ENCODE measurements around the gene DNM3. TPM values are rescaled to one million over a fixed set of nuclear protein-coding genes. Genes with fewer than 3 reads are reported as not detected.

DNM3 gene
- total RNA-seq, 1 donor, result 2.0 TPM

DNA sequence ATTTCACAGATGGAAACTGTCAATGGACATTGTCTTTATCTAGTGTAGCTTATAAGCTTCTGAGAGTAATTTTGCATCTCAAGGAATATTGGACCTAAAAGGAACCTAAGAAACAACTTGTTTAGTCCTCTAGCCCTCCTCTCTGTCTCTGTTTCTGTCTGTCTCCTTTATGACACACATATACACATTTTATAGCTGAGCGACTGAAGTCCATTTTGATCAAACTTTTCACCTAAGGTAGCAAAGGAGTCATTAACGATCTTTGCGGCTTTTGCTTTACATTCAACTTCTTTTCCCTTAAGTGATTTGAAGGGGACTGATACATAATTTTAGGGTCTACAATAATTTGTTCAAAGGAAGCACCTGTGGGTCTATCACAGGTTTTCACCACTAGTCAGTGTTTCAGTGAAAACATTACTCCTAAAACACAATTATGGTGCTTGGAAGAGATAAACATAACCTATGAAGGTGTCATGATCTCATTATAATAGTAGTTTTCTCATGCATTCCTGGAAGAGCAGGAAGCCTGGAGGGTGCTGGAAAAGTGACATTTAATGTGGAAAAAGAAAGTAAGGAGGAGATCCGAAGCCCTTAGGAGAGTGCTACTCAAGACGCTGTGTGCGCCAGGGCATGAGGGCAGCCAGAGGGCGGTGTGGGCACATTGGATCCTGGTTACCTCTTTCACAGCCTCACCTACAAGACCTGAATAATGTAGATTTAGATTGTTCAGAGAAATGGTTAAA is 248.6 kb downstream of the DNM3 start:
- peak; percentile 63 for DNase-seq (ENCODE audit: low read depth)
- TF ChIP-seq, protein P1, sequence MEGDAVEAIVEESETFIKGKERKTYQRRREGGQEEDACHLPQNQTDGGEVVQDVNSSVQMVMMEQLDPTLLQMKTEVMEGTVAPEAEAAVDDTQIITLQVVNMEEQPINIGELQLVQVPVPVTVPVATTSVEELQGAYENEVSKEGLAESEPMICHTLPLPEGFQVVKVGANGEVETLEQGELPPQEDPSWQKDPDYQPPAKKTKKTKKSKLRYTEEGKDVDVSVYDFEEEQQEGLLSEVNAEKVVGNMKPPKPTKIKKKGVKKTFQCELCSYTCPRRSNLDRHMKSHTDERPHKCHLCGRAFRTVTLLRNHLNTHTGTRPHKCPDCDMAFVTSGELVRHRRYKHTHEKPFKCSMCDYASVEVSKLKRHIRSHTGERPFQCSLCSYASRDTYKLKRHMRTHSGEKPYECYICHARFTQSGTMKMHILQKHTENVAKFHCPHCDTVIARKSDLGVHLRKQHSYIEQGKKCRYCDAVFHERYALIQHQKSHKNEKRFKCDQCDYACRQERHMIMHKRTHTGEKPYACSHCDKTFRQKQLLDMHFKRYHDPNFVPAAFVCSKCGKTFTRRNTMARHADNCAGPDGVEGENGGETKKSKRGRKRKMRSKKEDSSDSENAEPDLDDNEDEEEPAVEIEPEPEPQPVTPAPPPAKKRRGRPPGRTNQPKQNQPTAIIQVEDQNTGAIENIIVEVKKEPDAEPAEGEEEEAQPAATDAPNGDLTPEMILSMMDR (IDR thresholded peaks at IDR 0.05; ENCODE audit: insufficient read depth, low read length), result peak; percentile 74
- no peak overlapping the region for H3K4me3 ChIP-seq (ENCODE audit: low read depth, low read length)

DNA sequence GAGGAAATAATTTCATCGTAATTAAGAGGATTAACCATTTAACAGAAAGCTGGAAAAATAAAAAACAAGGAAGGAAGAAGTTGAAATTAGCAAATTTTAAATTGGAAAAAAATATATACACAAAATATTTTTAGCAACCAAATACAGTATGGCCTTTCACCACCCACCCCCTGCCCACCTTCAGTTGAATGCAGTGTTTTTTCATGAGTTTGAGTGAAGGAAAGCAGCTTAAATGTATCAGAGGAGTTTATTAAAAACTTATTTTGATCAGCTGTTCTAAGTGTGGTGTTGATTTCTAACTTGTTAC is 249.2 kb downstream of the DNM3 start:
- H3K4me3 ChIP-seq (ENCODE audit: low read depth, low read length), result no peak overlapping the region
- no peak for DNase-seq (ENCODE audit: low read depth)
- TF ChIP-seq, protein P1 (IDR thresholded peaks at IDR 0.05; ENCODE audit: insufficient read depth, low read length), result no peak

GRCh38 chr1:172095846-172096245 is 254.5 kb downstream of the DNM3 start:
- no peak overlapping the region for H3K4me3 ChIP-seq (ENCODE audit: low read depth, low read length)

GRCh38 chr1:172105230-172105629 is 263.9 kb downstream of the DNM3 start:
- TF ChIP-seq, protein P1 (IDR thresholded peaks at IDR 0.05; ENCODE audit: insufficient read depth, low read length), result no peak
- H3K4me3 ChIP-seq (ENCODE audit: low read depth, low read length), result no peak overlapping the region
- DNase-seq (ENCODE audit: low read depth), result no peak

More at GRCh38 chr1:172095846-172096245, 254.5 kb downstream of the DNM3 start:
- TF ChIP-seq, protein P1 (IDR thresholded peaks at IDR 0.05; ENCODE audit: insufficient read depth, low read length), result no peak
- DNase-seq (ENCODE audit: low read depth), result no peak

GRCh38 chr1:172107316-172107975 is 266.1 kb downstream of the DNM3 start:
- H3K4me3 ChIP-seq (ENCODE audit: low read depth, low read length), result no peak overlapping the region
- DNase-seq (ENCODE audit: low read depth), result no peak
- TF ChIP-seq, protein P1 (IDR thresholded peaks at IDR 0.05; ENCODE audit: insufficient read depth, low read length), result no peak

GRCh38 chr1:172108161-172108893 is 267.0 kb downstream of the DNM3 start:
- TF ChIP-seq, protein P1 (IDR thresholded peaks at IDR 0.05; ENCODE audit: insufficient read depth, low read length), result no peak
- DNase-seq (ENCODE audit: low read depth), result peak; percentile 22
- H3K4me3 ChIP-seq (ENCODE audit: low read depth, low read length), result no peak overlapping the region
